SKM-1 (cell line): ENCODE measurements around the gene GLO1.
"Not testable (repeated sequence)": the region's sequence is repeated elsewhere in the genome, so short reads cannot be mapped to it uniquely, and the experiment has no call there.

Source experiments
- DNase-seq: peaks from one replicate; lab custom pipeline; 2025; ENCODE audit not compliant: unreplicated experiment; lab: John Stamatoyannopoulos, UW

The GLO1 gene

GRCh38 chr6:38708496-38708895 is 5.6 kb upstream of the GLO1 start:
- no peak for DNase-seq

- no peak for DNase-seq
Measured at GRCh38 chr6:38705924-38706323, 3.0 kb upstream of the GLO1 start.

GRCh38 chr6:38703949-38704590 is 1.1 kb upstream of the GLO1 start:
- DNase-seq: no peak

- no peak for DNase-seq
Measured at GRCh38 chr6:38701551-38701950, 1.4 kb downstream of the GLO1 start.

- DNase-seq: not testable (repeated sequence)
Measured at GRCh38 chr6:38699702-38700101, 3.2 kb downstream of the GLO1 start.

- no peak for DNase-seq
Measured at GRCh38 chr6:38697846-38698245, 5.1 kb downstream of the GLO1 start.

- no peak for DNase-seq
Measured at GRCh38 chr6:38696345-38696744, 6.6 kb downstream of the GLO1 start.

GRCh38 chr6:38695933-38696332 is 7.0 kb downstream of the GLO1 start:
- DNase-seq: no peak

- DNase-seq: no peak
Measured at GRCh38 chr6:38695227-38695900, 7.6 kb downstream of the GLO1 start.

- DNase-seq: no peak
Measured at GRCh38 chr6:38688579-38689087, 14.3 kb downstream of the GLO1 start.

- DNase-seq: no peak
Measured at GRCh38 chr6:38687549-38687948, 15.4 kb downstream of the GLO1 start.

GRCh38 chr6:38687043-38687353 is 15.9 kb downstream of the GLO1 start:
- no peak for DNase-seq

- DNase-seq: no peak
Measured at GRCh38 chr6:38686270-38687042, 16.5 kb downstream of the GLO1 start.

GRCh38 chr6:38684904-38685303 is 18.0 kb downstream of the GLO1 start:
- DNase-seq: no peak

GRCh38 chr6:38684237-38684636 is 18.7 kb downstream of the GLO1 start:
- no peak for DNase-seq

GRCh38 chr6:38681850-38682249 is 21.1 kb downstream of the GLO1 start:
- DNase-seq: no peak

- DNase-seq: no peak
Measured at GRCh38 chr6:38679668-38680067, 23.3 kb downstream of the GLO1 start.

GRCh38 chr6:38678178-38678760 is 24.7 kb downstream of the GLO1 start:
- DNase-seq: no peak

GRCh38 chr6:38676974-38677544 is 25.9 kb downstream of the GLO1 start:
- no peak for DNase-seq

GRCh38 chr6:38676236-38676973 is 26.5 kb downstream of the GLO1 start:
- DNase-seq: no peak
